GM18511 (cell line): Measurements from ENCODE around the gene GLIPR1.
"Not testable (repeated sequence)": the region's sequence is repeated elsewhere in the genome, so short reads cannot be mapped to it uniquely, and the experiment has no call there.

Source experiments
- ATAC-seq: cut with Tn5 transposase; IDR thresholded peaks from one replicate; pipeline ENCODE4 v1.9.1; 2021; ENCODE audit warnings: mild to moderate bottlenecking, moderate library complexity; ENCODE audit not compliant: unreplicated experiment

Gene GLIPR1

DNA sequence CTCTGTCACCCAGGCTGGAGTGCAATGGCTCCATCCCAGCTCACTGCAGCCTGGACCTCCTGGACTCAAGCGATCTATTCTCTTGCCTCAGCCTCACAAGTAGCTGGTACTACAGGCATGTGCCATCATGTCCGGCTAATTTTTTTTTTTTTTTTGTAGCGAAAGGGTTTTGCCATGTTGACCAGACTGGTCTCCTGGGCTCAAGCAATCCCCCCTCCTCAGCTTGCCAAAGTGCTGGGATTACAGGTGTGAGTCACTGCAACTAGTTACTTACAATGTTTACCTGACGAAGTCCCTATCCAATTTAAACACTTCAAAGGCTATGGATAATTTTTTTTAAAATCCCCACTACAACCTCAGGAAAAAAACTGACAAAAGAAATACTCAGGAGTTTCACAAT lies 29.1 kb downstream of the GLIPR1 start:
- ATAC-seq: no peak

- ATAC-seq: peak; percentile 96
Measured at GRCh38 chr12:75511116-75512048, 30.8 kb downstream of the GLIPR1 start, which contains the start of gene KRR1. Gene KRR1, minus strand, starts transcription at chr12:75511609. Its CDS starts 12 bp downstream, at chr12:75511597.

GRCh38 chr12:75521224-75521623 lies 40.7 kb downstream of the GLIPR1 start:
- ATAC-seq: not testable (repeated sequence)

DNA sequence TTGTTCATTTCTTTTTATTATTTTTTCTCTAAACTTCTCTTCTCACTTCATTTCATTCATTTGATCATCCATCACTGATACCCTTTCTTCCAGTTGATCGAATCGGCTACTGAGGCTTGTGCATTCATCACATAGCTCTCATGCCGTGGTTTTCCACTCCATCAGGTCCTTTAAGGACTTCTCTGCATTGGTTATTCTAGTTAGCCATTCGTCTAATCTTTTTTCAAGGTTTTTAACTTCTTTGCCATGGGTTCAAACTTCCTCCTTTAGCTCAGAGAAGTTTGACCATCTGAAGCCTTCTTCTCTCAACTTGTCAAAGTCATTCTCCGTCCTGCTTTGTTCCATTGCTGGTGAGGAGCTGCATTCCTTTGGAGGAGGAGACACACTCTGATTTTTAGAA lies 41.6 kb downstream of the GLIPR1 start:
- ATAC-seq: not testable (repeated sequence)

DNA sequence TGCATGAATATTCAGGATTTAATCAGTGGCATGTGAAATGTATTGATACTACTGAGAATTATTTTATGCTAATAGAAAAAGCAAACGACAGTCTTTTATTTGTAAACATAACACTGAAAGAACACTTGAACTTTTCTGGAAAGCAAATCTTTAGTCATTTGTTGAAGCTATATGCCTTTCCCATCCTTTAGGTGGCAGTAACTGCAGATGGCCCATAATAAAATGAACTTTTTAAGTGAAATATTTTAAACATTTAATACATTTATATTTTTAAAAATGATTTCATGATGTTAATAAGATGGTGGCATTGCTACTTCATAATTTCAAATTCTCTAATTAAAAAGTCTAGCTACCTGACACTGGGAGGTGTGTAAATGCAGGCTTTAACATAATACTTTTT lies 44.7 kb downstream of the GLIPR1 start:
- no peak for ATAC-seq

DNA sequence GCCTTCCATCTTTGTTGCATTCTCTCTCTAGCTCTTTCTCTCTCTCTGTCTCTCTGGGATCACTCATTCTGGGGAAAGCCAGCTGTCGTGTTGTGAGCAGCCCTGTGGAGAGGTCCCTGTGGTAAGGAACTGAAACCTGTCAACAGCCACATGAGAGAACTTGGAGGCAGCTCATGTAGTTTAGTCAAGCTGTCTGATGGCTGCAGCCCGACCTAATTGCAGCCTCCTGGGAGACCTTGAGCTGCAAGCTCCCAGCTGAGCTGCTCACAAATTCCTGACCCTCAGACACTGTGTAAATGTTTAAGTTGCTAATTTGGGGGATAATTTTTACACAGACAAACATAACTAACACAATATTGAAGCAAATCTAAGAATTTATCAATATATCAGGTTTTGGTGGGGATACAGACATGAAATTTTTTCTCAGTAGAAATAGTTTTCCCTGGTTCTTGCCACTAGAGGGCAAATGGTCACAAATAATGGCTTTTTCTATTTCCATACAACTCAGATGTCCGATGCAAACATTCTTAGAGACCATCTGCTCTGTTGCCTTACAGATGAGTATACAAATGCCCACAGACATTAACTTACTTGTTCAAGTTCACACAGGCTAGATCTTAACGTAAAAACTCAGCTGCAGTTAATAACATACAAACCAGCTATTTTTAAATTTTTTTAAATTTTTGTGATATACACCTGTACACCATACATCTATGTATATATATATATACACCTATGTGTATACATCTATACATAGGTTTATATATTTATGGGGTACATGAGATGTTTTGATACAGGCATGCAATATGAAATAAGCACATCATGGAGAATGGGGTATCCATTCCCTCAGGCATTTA lies 46.3 kb downstream of the GLIPR1 start:
- peak; percentile 99 for ATAC-seq

DNA sequence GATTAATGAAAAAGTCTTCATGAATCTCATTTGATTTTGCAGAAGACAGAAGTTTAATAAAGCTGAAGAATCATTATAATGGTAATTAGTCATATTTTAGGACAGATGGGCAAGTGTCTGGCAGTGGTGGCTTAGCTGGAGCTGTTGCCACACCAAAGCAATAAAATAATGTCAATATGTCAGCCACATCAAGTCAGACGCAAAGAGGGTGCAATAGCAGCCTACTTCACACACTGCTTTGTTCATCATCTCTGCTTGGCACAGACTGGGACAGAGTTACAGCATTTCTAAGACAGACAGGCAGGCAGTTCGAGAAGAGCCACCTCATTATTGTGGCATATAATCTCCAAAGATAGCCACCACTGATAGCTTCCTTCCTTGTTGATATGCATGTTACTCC lies 47.7 kb downstream of the GLIPR1 start:
- no peak for ATAC-seq

- no peak for ATAC-seq
Measured at GRCh38 chr12:75528692-75529091, 48.1 kb downstream of the GLIPR1 start.

DNA sequence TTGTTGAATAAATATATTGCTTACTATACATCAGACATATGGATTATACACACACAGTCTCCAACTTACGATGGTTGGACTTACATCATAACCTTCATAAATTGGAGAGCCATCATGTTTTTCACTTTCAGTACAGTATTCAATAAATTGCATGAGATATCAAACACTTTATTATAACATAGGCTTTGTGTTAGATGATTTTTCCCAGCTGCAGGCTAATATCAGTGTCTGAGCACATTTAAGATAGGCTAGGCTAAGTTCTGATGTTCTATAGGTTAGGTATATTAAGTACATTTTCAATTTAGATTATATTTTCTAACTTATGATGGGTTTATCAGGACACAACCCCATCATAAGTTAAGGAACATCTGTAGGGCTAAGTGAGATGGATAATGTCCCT lies 48.8 kb downstream of the GLIPR1 start:
- no peak for ATAC-seq

DNA sequence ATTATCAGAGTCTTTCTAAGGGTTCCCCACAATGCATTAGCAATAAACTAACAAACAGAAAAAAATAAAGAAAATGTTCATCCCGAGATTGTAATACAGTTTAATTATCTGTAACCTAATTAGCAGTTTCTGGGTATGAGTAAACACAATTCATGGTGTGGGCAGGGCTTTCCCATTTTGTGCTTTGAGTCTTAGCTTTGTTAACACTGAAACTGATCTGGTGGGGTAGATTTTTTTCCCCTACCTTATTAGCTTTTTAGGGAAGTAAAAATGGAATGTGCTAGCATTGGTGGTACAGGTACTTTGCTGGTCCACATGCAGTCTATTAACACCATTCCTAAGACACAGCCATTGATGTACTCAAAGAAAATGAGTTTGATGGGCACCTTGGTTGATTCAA lies 49.3 kb downstream of the GLIPR1 start:
- ATAC-seq: no peak

- no peak for ATAC-seq
Measured at GRCh38 chr12:75533239-75533638, 52.7 kb downstream of the GLIPR1 start.

DNA sequence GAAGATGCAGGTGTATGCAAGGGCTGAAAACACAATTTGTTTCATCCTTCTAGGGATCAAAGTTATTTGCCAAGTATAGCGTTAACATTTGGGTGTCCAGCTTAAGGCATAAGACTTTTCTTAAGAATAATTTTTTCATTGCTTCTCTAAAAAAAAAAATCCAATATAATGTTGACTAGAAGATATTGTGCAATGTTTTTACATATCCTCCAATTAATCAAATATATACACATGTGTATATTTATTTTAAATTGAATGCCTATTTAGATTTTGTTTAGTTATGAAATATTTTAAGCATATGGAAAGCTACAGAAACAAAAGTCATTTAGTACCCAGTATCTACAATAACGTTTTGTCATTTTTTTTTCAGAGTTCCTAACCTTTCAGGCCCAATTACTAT lies 59.3 kb downstream of the GLIPR1 start:
- ATAC-seq: no peak

DNA sequence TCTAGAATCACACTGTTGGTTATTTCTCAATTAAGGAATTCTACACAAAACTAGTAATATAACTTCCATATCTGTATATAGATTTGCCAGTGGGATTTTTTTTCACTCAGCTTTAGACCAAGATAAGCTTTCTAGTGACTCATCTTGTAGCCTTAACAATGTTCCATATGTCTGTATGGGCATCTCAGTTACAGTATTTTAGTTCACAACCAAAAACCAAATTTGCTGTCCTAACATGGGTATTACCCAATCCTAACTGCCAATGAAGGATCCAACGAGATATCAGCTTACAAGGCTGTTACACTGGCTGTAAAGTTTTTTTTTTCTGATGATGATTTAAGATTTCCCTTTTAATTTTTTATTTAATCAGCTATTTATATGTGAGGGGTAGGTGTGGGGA lies 62.4 kb downstream of the GLIPR1 start:
- no peak for ATAC-seq

GRCh38 chr12:75543529-75543928 lies 63.0 kb downstream of the GLIPR1 start:
- ATAC-seq: no peak

- ATAC-seq: no peak
Measured at GRCh38 chr12:75545636-75546035, 65.1 kb downstream of the GLIPR1 start.

GRCh38 chr12:75548879-75549278 lies 68.3 kb downstream of the GLIPR1 start:
- no peak for ATAC-seq

GRCh38 chr12:75549989-75550388 lies 69.4 kb downstream of the GLIPR1 start:
- ATAC-seq: no peak

GRCh38 chr12:75550401-75551240 lies 70.1 kb downstream of the GLIPR1 start:
- ATAC-seq: no peak

- ATAC-seq: no peak
Measured at GRCh38 chr12:75551477-75551876, 70.9 kb downstream of the GLIPR1 start.

DNA sequence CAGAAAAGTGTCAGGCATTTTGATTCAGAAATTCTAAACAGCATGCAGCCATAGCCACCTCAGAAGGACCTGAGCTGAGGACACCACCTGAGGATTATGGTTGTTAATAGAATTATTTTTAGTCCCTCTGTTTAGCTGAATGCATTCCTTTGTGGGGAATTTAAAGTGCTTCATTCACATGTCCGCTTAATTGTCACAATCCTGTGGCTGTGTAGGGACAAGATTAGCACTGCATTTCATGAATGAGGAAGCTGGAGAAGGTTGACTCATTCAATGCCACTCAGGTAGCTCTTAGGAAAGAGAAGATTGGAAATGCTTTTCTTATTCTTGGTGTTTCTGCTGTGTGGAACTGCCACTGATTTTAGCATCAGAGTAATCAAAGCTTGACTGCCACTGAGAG lies 72.8 kb downstream of the GLIPR1 start:
- ATAC-seq: no peak
